ENCODE data around the gene PLEKHH1.

The PLEKHH1 gene

GRCh38 chr14:67619446-67620216 lies 86.5 kb downstream of the PLEKHH1 start, which contains the start of gene ARG2 (continued):
- TF ChIP-seq ZBTB49 (tag by site-specific recombination; IDR thresholded peaks at IDR 0.05; ENCODE audit: low read depth) (no peak), ZNF639 (tag by site-specific recombination; IDR thresholded peaks at IDR 0.05) (peak; percentile 68; the same call in 1 of the 2 replicates), ZNF157 (tag by site-specific recombination; IDR thresholded peaks at IDR 0.05) (no peak), PRDM4 (tag by site-specific recombination; IDR thresholded peaks at IDR 0.05) (peak; percentile 44; the same call in 1 of the 2 replicates), GLI4 (tag by site-specific recombination; IDR thresholded peaks at IDR 0.05) (no peak), CTCF (tag by site-specific recombination; IDR thresholded peaks at IDR 0.05) (peak; percentile 56; the same call in 1 of the 2 replicates), ZNF148 (tag by site-specific recombination; IDR thresholded peaks at IDR 0.05; ENCODE audit: borderline replicate concordance) (peak; percentile 29; the same call in 1 of the 2 replicates), KLF16 (tag by site-specific recombination; IDR thresholded peaks at IDR 0.05) (peak; percentile 84), ZNF561 (tag by site-specific recombination; IDR thresholded peaks at IDR 0.05; ENCODE audit: borderline replicate concordance) (no peak; the same call in 1 of the 2 replicates), ZNF449 (tag by site-specific recombination; IDR thresholded peaks at IDR 0.05) (no peak), EGR2 (tag by site-specific recombination; IDR thresholded peaks at IDR 0.05; ENCODE audit: low read depth) (peak; percentile 64; the same call in 1 of the 2 replicates), ZNF747 (tag by site-specific recombination; IDR thresholded peaks at IDR 0.05) (no peak), ZNF26 (tag by site-specific recombination; IDR thresholded peaks at IDR 0.05) (no peak), BCL11B (tag by site-specific recombination; IDR thresholded peaks at IDR 0.05; ENCODE audit: low read depth) (peak; percentile 91), ZNF692 (tag by site-specific recombination; IDR thresholded peaks at IDR 0.05) (peak; percentile 62), ZNF18 (tag by site-specific recombination; IDR thresholded peaks at IDR 0.05) (peak; percentile 93), SCRT2 (tag by site-specific recombination; IDR thresholded peaks at IDR 0.05) (peak; percentile 99)
